DOHH2 (cell line): ENCODE measurements around the gene SFI1.

Experiments used
- EZH2phosphoT487 ChIP-seq: fragments of 200-600 bp; sonication (generic); IDR thresholded peaks from 2 replicates; pipeline ENCODE4 v1.6.1; 2017; ENCODE audit warnings: borderline replicate concordance, mild to moderate bottlenecking, antibody characterized with exemption, low read length, moderate library complexity, mixed read lengths
- TF ChIP-seq, protein P1 (sequence below): fragments of 200-600 bp; sonication (generic); IDR thresholded peaks from one replicate; pipeline ENCODE4 v1.5.1; 2014; ENCODE audit warnings: antibody characterized with exemption, mild to moderate bottlenecking, low read depth, low read length; ENCODE audit not compliant: poor library complexity, severe bottlenecking

DNA sequence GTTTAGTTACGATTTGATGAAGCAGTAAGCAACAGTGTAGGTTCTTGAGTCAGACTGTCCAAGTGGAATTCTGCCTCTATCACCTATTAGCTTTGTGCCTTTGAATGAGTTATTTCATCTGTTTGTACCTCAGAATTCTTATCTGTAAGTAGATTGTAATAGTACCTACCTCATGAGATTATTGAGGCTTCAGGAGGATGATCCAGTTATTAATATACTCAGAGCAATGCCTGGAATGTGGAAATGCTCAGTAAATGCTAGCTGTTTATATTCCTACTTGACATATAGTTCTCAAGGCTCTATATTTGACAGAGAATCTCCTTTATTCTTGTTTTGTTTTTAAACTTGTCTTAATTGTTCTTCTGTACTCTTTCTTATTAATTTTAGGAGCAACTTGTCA, 70.1 kb downstream of the SFI1 start:
- TF ChIP-seq, protein P1, sequence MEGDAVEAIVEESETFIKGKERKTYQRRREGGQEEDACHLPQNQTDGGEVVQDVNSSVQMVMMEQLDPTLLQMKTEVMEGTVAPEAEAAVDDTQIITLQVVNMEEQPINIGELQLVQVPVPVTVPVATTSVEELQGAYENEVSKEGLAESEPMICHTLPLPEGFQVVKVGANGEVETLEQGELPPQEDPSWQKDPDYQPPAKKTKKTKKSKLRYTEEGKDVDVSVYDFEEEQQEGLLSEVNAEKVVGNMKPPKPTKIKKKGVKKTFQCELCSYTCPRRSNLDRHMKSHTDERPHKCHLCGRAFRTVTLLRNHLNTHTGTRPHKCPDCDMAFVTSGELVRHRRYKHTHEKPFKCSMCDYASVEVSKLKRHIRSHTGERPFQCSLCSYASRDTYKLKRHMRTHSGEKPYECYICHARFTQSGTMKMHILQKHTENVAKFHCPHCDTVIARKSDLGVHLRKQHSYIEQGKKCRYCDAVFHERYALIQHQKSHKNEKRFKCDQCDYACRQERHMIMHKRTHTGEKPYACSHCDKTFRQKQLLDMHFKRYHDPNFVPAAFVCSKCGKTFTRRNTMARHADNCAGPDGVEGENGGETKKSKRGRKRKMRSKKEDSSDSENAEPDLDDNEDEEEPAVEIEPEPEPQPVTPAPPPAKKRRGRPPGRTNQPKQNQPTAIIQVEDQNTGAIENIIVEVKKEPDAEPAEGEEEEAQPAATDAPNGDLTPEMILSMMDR: no peak
- TF ChIP-seq EZH2phosphoT487: no peak
